ENCODE data around the gene PRPF39.

The PRPF39 gene, protein sequence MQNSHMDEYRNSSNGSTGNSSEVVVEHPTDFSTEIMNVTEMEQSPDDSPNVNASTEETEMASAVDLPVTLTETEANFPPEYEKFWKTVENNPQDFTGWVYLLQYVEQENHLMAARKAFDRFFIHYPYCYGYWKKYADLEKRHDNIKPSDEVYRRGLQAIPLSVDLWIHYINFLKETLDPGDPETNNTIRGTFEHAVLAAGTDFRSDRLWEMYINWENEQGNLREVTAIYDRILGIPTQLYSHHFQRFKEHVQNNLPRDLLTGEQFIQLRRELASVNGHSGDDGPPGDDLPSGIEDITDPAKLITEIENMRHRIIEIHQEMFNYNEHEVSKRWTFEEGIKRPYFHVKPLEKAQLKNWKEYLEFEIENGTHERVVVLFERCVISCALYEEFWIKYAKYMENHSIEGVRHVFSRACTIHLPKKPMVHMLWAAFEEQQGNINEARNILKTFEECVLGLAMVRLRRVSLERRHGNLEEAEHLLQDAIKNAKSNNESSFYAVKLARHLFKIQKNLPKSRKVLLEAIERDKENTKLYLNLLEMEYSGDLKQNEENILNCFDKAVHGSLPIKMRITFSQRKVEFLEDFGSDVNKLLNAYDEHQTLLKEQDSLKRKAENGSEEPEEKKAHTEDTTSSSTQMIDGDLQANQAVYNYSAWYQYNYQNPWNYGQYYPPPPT

DNA sequence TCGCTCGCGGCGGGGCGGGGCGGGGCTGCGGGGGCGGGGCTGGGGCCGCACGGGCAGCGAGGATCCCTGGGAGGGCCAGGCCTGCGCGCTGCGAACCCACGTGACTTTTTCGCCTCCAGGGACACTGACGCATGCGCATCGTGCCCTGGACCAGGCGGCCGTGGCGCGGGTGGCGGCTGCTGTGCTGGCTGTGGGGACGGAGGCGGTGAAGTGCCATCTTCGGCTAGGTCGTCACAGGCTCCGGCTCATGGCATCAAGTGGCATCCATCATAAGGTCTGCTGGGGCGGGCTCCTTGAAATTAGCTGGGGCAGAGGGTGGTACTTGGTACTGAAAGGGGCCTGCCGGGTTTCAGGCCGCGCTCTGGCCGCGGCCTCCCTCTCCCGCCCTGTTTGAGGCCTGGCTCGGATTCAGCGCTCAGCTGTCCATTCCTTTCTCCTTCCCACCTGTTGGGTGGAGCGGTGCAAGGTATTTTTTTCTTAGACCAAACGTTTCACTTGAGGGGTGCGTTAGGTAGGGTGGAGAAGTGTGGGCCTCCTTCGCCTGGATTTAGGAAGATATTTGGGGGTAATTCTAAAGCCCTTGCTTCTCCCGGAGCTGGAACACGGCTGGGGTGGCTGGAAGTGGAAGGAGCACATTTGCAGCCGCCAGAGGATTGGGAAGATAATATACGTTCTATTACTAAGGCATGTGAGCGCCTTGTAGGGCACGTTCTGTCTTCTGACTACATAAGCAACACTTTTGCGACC lies at the start of gene PRPF39:
PRPF39 (plus strand) TSS at position 141 of the 747 bp plus-strand sequence. CDS start 11,124 bp downstream, outside the sequence.
- H3K4me3 ChIP-seq (ENCODE audit: control insufficient read depth, low read depth, low read length): peak within 1 kb of the TSS; percentile 87

DNA sequence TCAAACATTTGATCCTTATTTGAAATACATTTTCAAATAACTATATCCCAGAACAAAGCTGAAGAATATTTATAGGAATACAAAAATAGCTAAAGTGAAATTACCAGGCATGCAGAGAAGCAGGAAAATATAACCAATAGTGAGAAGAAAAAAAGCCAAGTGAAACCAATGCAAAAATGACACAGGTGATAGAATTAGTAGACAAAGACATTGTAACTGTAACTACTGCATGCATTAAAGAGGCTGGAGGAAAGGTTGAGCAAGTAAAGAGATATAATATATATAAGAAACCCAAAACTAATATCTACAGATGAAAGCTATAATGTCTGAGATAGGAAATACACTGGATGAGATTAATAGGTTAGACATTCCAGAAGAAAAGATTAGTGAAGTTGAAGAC lies 49.2 kb upstream of the PRPF39 start:
- no peak for DNase-seq (ENCODE audit: low read depth)

More for the DNA sequence above, at the start of gene PRPF39:
- DNase-seq (ENCODE audit: low read depth): peak; percentile 88
- TF ChIP-seq, protein P1, sequence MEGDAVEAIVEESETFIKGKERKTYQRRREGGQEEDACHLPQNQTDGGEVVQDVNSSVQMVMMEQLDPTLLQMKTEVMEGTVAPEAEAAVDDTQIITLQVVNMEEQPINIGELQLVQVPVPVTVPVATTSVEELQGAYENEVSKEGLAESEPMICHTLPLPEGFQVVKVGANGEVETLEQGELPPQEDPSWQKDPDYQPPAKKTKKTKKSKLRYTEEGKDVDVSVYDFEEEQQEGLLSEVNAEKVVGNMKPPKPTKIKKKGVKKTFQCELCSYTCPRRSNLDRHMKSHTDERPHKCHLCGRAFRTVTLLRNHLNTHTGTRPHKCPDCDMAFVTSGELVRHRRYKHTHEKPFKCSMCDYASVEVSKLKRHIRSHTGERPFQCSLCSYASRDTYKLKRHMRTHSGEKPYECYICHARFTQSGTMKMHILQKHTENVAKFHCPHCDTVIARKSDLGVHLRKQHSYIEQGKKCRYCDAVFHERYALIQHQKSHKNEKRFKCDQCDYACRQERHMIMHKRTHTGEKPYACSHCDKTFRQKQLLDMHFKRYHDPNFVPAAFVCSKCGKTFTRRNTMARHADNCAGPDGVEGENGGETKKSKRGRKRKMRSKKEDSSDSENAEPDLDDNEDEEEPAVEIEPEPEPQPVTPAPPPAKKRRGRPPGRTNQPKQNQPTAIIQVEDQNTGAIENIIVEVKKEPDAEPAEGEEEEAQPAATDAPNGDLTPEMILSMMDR (conservative IDR thresholded peaks at IDR 0.05; ENCODE audit: control insufficient read depth, insufficient read depth, low read depth, low read length): no peak

DNA sequence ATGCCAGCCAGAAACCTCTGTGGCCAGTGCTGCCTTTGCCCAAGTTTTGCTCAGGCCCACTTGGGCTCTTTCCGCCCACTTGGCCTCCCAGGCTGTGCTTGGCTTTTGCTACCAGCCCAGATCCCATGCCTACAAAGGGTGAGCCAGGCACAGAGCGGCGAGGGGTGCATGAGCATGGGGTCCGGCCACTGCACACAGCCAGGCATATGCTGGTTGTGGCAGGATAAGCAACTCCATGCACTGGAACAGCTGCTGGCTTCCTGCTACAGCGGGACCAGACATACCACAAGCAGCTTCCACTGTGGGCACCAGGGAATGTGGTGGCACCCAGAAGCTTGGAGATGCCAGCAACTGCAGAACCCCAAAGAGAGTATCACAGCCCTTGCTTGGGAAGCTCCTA lies 45.7 kb upstream of the PRPF39 start:
- TF ChIP-seq, protein P1 (conservative IDR thresholded peaks at IDR 0.05; ENCODE audit: control insufficient read depth, insufficient read depth, low read depth, low read length): no peak
- no peak overlapping the region for H3K4me3 ChIP-seq (ENCODE audit: control insufficient read depth, low read depth, low read length)
- DNase-seq (ENCODE audit: low read depth): no peak

More for the DNA sequence above, 49.2 kb upstream of the PRPF39 start:
- TF ChIP-seq, protein P1 (conservative IDR thresholded peaks at IDR 0.05; ENCODE audit: control insufficient read depth, insufficient read depth, low read depth, low read length): no peak
- no peak overlapping the region for H3K4me3 ChIP-seq (ENCODE audit: control insufficient read depth, low read depth, low read length)

DNA sequence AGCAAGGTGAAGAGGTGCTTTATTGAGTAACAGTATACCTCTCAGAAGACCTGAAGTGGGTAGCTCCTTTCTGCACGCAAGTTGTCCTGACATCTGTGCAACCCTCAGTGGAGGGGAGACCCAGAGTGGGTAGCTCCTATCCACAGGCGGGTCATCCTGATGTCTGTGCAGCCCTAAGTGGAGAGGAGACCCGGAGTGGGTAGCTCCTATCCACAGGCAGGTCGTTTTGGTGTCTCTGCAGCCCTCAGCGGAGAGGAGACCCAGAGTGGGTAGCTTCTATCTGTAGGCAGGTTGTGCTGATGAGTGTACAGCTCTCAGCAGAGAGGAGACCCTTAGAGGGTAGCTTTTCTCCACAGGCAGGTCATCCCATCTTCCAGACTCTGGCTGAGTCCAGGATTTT lies 45.1 kb upstream of the PRPF39 start:
- no peak overlapping the region for H3K4me3 ChIP-seq (ENCODE audit: control insufficient read depth, low read depth, low read length)
- no peak for DNase-seq (ENCODE audit: low read depth)
- TF ChIP-seq, protein P1 (conservative IDR thresholded peaks at IDR 0.05; ENCODE audit: control insufficient read depth, insufficient read depth, low read depth, low read length): no peak

DNA sequence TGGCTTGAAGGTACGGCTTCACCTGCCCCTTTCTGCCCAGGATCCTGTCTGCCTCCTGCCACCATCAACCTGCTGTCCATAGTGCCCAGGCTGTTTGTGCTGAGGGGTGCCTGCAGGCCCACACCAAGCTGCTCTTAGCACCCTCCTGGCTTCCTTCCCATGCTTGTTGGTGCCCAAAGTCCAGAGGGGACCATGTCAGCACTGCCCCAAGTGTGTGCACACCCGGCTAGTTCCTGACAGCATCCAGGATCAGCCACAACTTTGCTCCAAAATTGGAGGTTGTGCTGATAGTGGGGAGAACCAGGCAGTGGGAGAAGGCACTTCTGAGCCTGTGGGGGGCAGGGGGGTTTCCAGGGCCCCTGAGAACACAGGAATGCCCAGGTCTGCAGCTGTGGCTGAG lies 44.5 kb upstream of the PRPF39 start:
- TF ChIP-seq, protein P1 (conservative IDR thresholded peaks at IDR 0.05; ENCODE audit: control insufficient read depth, insufficient read depth, low read depth, low read length): no peak
- H3K4me3 ChIP-seq (ENCODE audit: control insufficient read depth, low read depth, low read length): no peak overlapping the region
- DNase-seq (ENCODE audit: low read depth): no peak

DNA sequence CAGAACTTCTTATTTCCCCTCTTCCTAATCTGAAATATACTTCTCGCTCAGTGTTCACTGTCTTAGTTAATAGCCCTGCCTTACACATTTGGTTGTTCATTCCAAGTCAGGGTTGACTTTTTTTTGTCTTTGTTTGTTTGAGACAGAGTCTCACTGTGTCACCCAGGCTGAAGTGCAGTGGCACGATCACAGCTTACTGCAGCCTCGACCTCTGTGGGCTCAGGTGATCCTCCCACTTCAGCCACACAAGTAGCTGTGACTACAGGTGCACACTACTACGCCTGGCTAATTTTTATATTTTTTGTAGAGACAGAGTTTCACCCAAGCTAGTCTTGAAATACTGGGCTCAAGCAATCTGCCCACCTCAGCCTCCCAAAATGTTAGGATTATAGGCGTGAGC lies 42.3 kb upstream of the PRPF39 start:
- no peak for DNase-seq (ENCODE audit: low read depth)
- no peak overlapping the region for H3K4me3 ChIP-seq (ENCODE audit: control insufficient read depth, low read depth, low read length)
- TF ChIP-seq, protein P1 (conservative IDR thresholded peaks at IDR 0.05; ENCODE audit: control insufficient read depth, insufficient read depth, low read depth, low read length): no peak
